ENCODE data around the gene HLA-E. TPM values are rescaled to one million over a fixed set of nuclear protein-coding genes. Genes with fewer than 3 reads are reported as not detected.
"Not testable (repeated sequence)": the region's sequence is repeated elsewhere in the genome, so short reads cannot be mapped to it uniquely, and the experiment has no call there.

HLA-E gene
- total and polyA plus RNA-seq, 12 donors: 85.7 to 667 (median 308) TPM

GRCh38 chr6:30494291-30494861 is 5.1 kb downstream of the HLA-E start:
- no peaks in the 10 kb centered on the region for H3K9me3 ChIP-seq (replicated peaks in 1 of 3)
- no peak overlapping the region for H3K4me3 ChIP-seq
- TF ChIP-seq, protein P1, sequence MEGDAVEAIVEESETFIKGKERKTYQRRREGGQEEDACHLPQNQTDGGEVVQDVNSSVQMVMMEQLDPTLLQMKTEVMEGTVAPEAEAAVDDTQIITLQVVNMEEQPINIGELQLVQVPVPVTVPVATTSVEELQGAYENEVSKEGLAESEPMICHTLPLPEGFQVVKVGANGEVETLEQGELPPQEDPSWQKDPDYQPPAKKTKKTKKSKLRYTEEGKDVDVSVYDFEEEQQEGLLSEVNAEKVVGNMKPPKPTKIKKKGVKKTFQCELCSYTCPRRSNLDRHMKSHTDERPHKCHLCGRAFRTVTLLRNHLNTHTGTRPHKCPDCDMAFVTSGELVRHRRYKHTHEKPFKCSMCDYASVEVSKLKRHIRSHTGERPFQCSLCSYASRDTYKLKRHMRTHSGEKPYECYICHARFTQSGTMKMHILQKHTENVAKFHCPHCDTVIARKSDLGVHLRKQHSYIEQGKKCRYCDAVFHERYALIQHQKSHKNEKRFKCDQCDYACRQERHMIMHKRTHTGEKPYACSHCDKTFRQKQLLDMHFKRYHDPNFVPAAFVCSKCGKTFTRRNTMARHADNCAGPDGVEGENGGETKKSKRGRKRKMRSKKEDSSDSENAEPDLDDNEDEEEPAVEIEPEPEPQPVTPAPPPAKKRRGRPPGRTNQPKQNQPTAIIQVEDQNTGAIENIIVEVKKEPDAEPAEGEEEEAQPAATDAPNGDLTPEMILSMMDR (IDR thresholded peaks at IDR 0.05): no peak
- TF ChIP-seq POLR2A (IDR thresholded peaks at IDR 0.05): no peak
- no peak for DNase-seq
- intact Hi-C loops (cut with DNase I): no loop called here
- H3K4me1 ChIP-seq (replicated peaks in 1 of 2): peaks cover 0 to 4% of the 10 kb centered on the region in 2 donors
- peaks cover 0 to 39% of the 10 kb centered on the region in 2 donors for H3K36me3 ChIP-seq (replicated peaks in 1 of 2)
- WGBS, 4 donors: 82 to 88% (median 85%) methylated on average over 8 of the region's 8 CpGs
- no peak overlapping the region for H3K27ac ChIP-seq
- H3K27me3 ChIP-seq: no peaks in the 10 kb centered on the region

GRCh38 chr6:30495060-30495459 is 5.8 kb downstream of the HLA-E start:
- DNase-seq; H3K27me3 ChIP-seq; H3K4me1 ChIP-seq (replicated peaks in 1 of 2); H3K4me3 ChIP-seq; H3K9me3 ChIP-seq (replicated peaks in 1 of 3); intact Hi-C loops (cut with DNase I): not testable (repeated sequence)
- WGBS, 4 donors: 74 to 81% (median 77%) methylated on average over 4 of the region's 4 CpGs
- Histone ChIP-seq H3K36me3 (replicated peaks in 1 of 2) (peaks cover 0 to 39% of the 10 kb centered on the region in 2 donors), H3K27ac (peak overlapping the region in 1 of 5 donors; percentile 40)

DNA sequence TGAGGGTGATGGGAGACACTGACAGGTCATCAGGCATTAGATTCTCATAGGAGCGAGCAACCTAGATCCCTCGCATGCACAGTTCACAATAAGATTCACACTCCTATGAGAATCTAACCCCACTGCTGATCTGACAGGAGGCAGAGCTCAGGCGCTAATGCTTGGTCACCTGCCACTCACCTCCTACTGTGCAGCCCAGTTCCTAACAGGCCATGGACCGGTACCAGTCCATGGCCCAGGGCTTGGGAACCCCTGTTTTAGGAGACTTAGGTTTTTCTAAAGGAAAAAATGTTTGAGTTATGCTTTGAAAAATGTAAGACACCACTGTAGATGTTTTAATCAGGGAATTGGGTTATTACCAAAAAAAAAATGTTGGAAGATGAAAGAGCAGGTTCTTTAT is 6.7 kb downstream of the HLA-E start:
- DNase-seq: no peak
- intact Hi-C loops (cut with DNase I): no loop called here
- Histone ChIP-seq H3K4me1 (replicated peaks in 1 of 2) (peaks cover 0 to 4% of the 10 kb centered on the region in 2 donors), H3K27ac (peak overlapping the region in 2 of 5 donors; percentile 34 to 49), H3K9me3 (replicated peaks in 1 of 3) (no peaks in the 10 kb centered on the region), H3K4me3 (no peak overlapping the region), H3K36me3 (replicated peaks in 1 of 2) (peaks cover 0 to 30% of the 10 kb centered on the region in 2 donors), H3K27me3 (no peaks in the 10 kb centered on the region)
- TF ChIP-seq POLR2A (IDR thresholded peaks at IDR 0.05): no peak
- TF ChIP-seq, protein P1 (IDR thresholded peaks at IDR 0.05): no peak
- WGBS, 4 donors: 86 to 94% (median 92%) methylated on average over 4 of the region's 4 CpGs

- intact Hi-C loops (cut with DNase I): not testable (repeated sequence)
Measured at GRCh38 chr6:30497261-30497599, 7.9 kb downstream of the HLA-E start.

DNA sequence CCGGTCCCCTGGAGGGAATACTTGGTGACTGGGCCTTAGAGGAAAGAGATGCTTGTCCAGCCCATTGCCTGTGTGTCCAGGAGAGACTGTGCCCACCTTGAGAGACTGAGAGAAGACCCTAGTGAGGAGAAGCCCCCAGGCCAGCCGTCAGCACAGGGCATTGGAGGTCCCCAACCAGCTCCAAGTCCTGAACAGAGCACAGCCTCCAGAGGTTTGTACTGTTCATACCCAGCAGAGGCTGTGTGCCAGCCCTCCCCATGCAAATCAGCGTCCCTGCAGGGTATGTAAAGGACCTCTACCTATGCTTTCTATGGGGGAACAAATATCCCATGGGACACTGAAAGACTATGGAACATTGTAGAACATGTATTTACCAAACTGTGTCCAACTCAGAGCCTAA is 8.4 kb downstream of the HLA-E start:
- peaks cover 0 to under 1% of the 10 kb centered on the region in 2 donors for H3K4me1 ChIP-seq (replicated peaks in 1 of 2)
- 75 to 90% (median 86%) methylated on average over 1 to 3 of the region's 3 CpGs for WGBS, 4 donors
- H3K9me3 ChIP-seq (replicated peaks in 1 of 3): no peaks in the 10 kb centered on the region
- no peak overlapping the region for H3K27ac ChIP-seq
- no peak overlapping the region for H3K4me3 ChIP-seq
- DNase-seq: no peak
- H3K36me3 ChIP-seq (replicated peaks in 1 of 2): peaks cover 0 to 13% of the 10 kb centered on the region in 2 donors
- TF ChIP-seq, protein P1 (IDR thresholded peaks at IDR 0.05): no peak
- TF ChIP-seq POLR2A (IDR thresholded peaks at IDR 0.05): no peak
- H3K27me3 ChIP-seq: no peaks in the 10 kb centered on the region
- intact Hi-C loops (cut with DNase I): no loop called here

More at GRCh38 chr6:30497261-30497599, 7.9 kb downstream of the HLA-E start:
- H3K36me3 ChIP-seq (replicated peaks in 1 of 2): peaks cover 0 to 18% of the 10 kb centered on the region in 2 donors
- not testable (repeated sequence) for H3K27ac ChIP-seq; H3K9me3 ChIP-seq (replicated peaks in 1 of 3); H3K4me3 ChIP-seq; H3K4me1 ChIP-seq (replicated peaks in 1 of 2); DNase-seq; H3K27me3 ChIP-seq
- 85 to 91% (median 89%) methylated on average over 5 of the region's 5 CpGs for WGBS, 4 donors

DNA sequence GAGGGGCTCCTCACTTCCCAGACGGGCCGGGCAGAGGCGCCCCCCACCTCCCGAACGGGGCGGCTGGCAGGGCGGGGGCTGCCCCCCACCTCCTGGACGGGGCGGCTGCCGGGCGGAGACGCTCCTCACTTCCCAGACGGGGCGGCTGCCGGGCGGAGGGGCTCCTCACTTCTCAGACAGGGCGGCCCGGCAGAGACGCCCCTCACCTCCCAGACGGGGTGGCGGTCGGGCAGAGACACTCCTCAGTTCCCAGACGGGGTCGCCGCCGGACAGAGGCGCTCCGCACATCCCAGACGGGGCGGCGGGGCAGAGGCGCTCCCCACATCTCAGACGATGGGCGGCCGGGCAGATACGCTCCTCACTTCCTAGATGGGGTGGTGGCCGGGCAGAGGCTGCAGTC is 9.4 kb downstream of the HLA-E start:
- H3K27ac ChIP-seq; intact Hi-C loops (cut with DNase I); DNase-seq; H3K36me3 ChIP-seq (replicated peaks in 1 of 2); H3K4me1 ChIP-seq (replicated peaks in 1 of 2); H3K4me3 ChIP-seq; H3K9me3 ChIP-seq (replicated peaks in 1 of 3); H3K27me3 ChIP-seq: not testable (repeated sequence)
- WGBS, 4 donors: 86 to 93% (median 89%) methylated on average over 16 to 37 of the region's 37 CpGs; no CpG with 5 or more reads in 1 of the 4 donors
